Smooth muscle cell (in vitro differentiated cells): ENCODE results near the gene ATF5. TPM values are rescaled to one million over a fixed set of nuclear protein-coding genes. Genes with fewer than 3 reads are reported as not detected.

Experiments used
- DNase-seq: peaks from one replicate; lab custom pipeline; 2025; ENCODE audit not compliant: unreplicated experiment; lab: John Stamatoyannopoulos, UW
- H2AFZ ChIP-seq: fragments of 200-600 bp; sonication (generic); 2 replicates; pipeline ENCODE4 v1.6.0; 2016; ENCODE audit warnings: antibody characterized with exemption, low read depth, mild to moderate bottlenecking
- H3F3A ChIP-seq: fragments of 200-600 bp; sonication (generic); 2 replicates; pipeline ENCODE4 v1.6.0; 2017; ENCODE audit warnings: antibody characterized with exemption, low read depth
- H3K27ac ChIP-seq: fragments of 200-600 bp; sonication (generic); 2 replicates; pipeline ENCODE4 v1.5.1; 2016; ENCODE audit warnings: low read depth, mild to moderate bottlenecking
- H3K27me3 ChIP-seq: fragments of 200-600 bp; sonication (generic); 2 replicates; pipeline ENCODE4 v1.6.1; 2016; ENCODE audit warnings: low read depth, mild to moderate bottlenecking
- H3K36me3 ChIP-seq: fragments of 200-600 bp; sonication (generic); 2 replicates; pipeline ENCODE4 v1.5.1; 2016; ENCODE audit warnings: low read depth
- H3K4me1 ChIP-seq: fragments of 200-600 bp; sonication (generic); 2 replicates; pipeline ENCODE4 v1.5.1; 2016; ENCODE audit warnings: low read depth
- H3K4me2 ChIP-seq: fragments of 200-600 bp; sonication (generic); 2 replicates; pipeline ENCODE4 v1.6.0; 2016; ENCODE audit warnings: mild to moderate bottlenecking
- H3K4me3 ChIP-seq: fragments of 200-600 bp; sonication (generic); 2 replicates; pipeline ENCODE4 v1.5.1; 2016; ENCODE audit warnings: mild to moderate bottlenecking
- H3K79me2 ChIP-seq: fragments of 200-600 bp; sonication (generic); 2 replicates; pipeline ENCODE4 v1.6.0; 2016; ENCODE audit warnings: low read depth, mild to moderate bottlenecking
- H3K9ac ChIP-seq: fragments of 200-600 bp; sonication (generic); 2 replicates; pipeline ENCODE4 v1.6.0; 2016; ENCODE audit warnings: low read depth
- H3K9me3 ChIP-seq: fragments of 200-600 bp; sonication (generic); replicated peaks from 2 replicates; pipeline ENCODE4 v1.5.1; 2016; ENCODE audit warnings: low read depth
- H4K20me1 ChIP-seq: fragments of 200-600 bp; sonication (generic); 2 replicates; pipeline ENCODE4 v1.6.0; 2016; ENCODE audit warnings: low read depth
- WGBS: methylation state at CpG from one replicate; pipeline ENCODE4 v1.1.7; 2016; ENCODE audit warnings: low lambda C conversion rate; 5-methylcytosine and 5-hydroxymethylcytosine counted together
- polyA plus RNA-seq: library from polyadenylated mRNA; unstranded; fragments of >200 nt; fragmentation: Nextera tagmentation; extraction: Ambion mirVana; gene quantifications from 2 replicates; pipeline ENCODE4 v1.2.1, GENCODE V29; 2016
- total RNA-seq: library from RNA; depleted of rRNA; stranded (reverse); fragments of >200 nt; gene quantifications from 2 replicates; pipeline ENCODE4 v1.2.3, GENCODE V29; 2014
- TF ChIP-seq, protein P1 (sequence below): fragments of 200-600 bp; sonication (generic); IDR thresholded peaks from 2 replicates; pipeline ENCODE4 v1.5.1; 2017; ENCODE audit warnings: borderline replicate concordance, mild to moderate bottlenecking, antibody characterized with exemption; ENCODE audit not compliant: insufficient read depth, poor library complexity, severe bottlenecking

Gene ATF5
- total and polyA plus RNA-seq, 2 experiments from 2014 or later: 5.0 to 10.1 TPM

- DNase-seq: no peak
- 90% methylated on average over 9 of the region's 9 CpGs for WGBS
Measured at GRCh38 chr19:49951806-49952478, 22.9 kb downstream of the ATF5 start.

GRCh38 chr19:49952479-49952836 is 23.5 kb downstream of the ATF5 start:
- H3K27ac ChIP-seq: no peak overlapping the region
- TF ChIP-seq, protein P1, sequence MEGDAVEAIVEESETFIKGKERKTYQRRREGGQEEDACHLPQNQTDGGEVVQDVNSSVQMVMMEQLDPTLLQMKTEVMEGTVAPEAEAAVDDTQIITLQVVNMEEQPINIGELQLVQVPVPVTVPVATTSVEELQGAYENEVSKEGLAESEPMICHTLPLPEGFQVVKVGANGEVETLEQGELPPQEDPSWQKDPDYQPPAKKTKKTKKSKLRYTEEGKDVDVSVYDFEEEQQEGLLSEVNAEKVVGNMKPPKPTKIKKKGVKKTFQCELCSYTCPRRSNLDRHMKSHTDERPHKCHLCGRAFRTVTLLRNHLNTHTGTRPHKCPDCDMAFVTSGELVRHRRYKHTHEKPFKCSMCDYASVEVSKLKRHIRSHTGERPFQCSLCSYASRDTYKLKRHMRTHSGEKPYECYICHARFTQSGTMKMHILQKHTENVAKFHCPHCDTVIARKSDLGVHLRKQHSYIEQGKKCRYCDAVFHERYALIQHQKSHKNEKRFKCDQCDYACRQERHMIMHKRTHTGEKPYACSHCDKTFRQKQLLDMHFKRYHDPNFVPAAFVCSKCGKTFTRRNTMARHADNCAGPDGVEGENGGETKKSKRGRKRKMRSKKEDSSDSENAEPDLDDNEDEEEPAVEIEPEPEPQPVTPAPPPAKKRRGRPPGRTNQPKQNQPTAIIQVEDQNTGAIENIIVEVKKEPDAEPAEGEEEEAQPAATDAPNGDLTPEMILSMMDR: no peak
- H3K27me3 ChIP-seq: no peaks in the 10 kb centered on the region
- H3F3A ChIP-seq: no peaks in the 10 kb centered on the region
- no peaks in the 10 kb centered on the region for H3K4me1 ChIP-seq
- DNase-seq: no peak
- H3K4me2 ChIP-seq: no peak overlapping the region
- no peaks in the 10 kb centered on the region for H3K9me3 ChIP-seq
- H3K9ac ChIP-seq: no peak overlapping the region
- H3K4me3 ChIP-seq: no peak overlapping the region
- H3K36me3 ChIP-seq: no peaks in the 10 kb centered on the region
- H2AFZ ChIP-seq: no peak overlapping the region
- no peaks in the 10 kb centered on the region for H3K79me2 ChIP-seq
- no peaks in the 10 kb centered on the region for H4K20me1 ChIP-seq

More at GRCh38 chr19:49951806-49952478, 22.9 kb downstream of the ATF5 start:
- Histone ChIP-seq H3K27ac (no peak overlapping the region), H3K4me2 (no peak overlapping the region), H3K36me3 (no peaks in the 10 kb centered on the region), H3K4me1 (no peaks in the 10 kb centered on the region), H2AFZ (no peak overlapping the region), H3K27me3 (no peaks in the 10 kb centered on the region), H4K20me1 (no peaks in the 10 kb centered on the region), H3K4me3 (no peak overlapping the region), H3F3A (no peaks in the 10 kb centered on the region), H3K9me3 (no peaks in the 10 kb centered on the region), H3K79me2 (no peaks in the 10 kb centered on the region), H3K9ac (no peak overlapping the region)
- TF ChIP-seq, protein P1: no peak

DNA sequence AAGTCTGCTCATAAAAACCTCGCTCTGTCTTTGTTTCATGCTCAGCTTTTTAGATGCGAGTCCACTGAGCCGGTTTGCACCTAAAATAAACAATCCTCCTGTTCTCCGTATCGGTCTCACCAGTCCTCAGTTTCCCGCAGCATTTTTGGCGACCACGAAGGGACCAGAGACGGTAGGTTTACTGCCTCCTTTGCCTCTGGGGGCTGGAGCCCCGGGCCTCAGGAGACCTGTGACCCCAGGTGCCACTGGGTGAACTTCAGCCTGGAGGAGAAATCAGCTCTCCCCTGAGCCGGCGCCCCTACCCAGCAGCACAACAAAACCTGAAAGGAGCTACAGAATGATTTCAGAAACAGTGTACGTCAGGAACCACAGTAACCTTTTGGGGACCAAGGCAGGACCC is 23.9 kb downstream of the ATF5 start:
- 94% methylated on average over 13 of the region's 13 CpGs for WGBS
- no peaks in the 10 kb centered on the region for H3K79me2 ChIP-seq
- no peaks in the 10 kb centered on the region for H3F3A ChIP-seq
- H3K36me3 ChIP-seq: no peaks in the 10 kb centered on the region
- no peaks in the 10 kb centered on the region for H3K9me3 ChIP-seq
- no peaks in the 10 kb centered on the region for H3K4me1 ChIP-seq
- no peak overlapping the region for H2AFZ ChIP-seq
- no peak for DNase-seq
- H4K20me1 ChIP-seq: no peaks in the 10 kb centered on the region
- H3K9ac ChIP-seq: no peak overlapping the region
- H3K4me2 ChIP-seq: no peak overlapping the region
- TF ChIP-seq, protein P1: no peak
- H3K27ac ChIP-seq: no peak overlapping the region
- no peaks in the 10 kb centered on the region for H3K27me3 ChIP-seq
- no peak overlapping the region for H3K4me3 ChIP-seq

DNA sequence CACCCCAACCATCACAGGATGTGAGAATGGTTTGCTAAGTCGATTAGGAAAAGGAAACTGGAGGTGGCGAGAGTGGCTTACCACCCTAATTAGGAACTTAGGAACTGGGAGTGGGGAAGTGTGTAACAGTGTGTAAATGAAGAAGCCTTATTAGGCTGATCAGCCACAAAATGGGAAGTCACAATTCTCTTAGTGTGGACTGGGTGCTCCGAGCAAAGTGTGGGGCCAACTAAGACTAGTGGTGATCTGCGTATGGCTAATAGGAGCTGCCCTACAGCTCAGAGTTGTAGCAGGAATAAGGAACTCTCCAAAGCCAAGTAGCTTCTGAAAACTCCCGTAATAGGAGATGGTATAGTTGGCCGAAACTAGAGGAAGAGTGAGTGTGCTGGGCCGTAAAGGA is 24.4 kb downstream of the ATF5 start:
- H3K4me1 ChIP-seq: no peaks in the 10 kb centered on the region

More for the DNA sequence above, 24.4 kb downstream of the ATF5 start:
- Histone ChIP-seq H3K4me2 (no peak overlapping the region), H3K27ac (no peak overlapping the region), H3K9ac (no peak overlapping the region), H3K79me2 (no peaks in the 10 kb centered on the region), H3K9me3 (no peaks in the 10 kb centered on the region), H3K4me3 (no peak overlapping the region), H3F3A (no peaks in the 10 kb centered on the region), H2AFZ (no peak overlapping the region), H4K20me1 (no peaks in the 10 kb centered on the region), H3K27me3 (no peaks in the 10 kb centered on the region), H3K36me3 (no peaks in the 10 kb centered on the region)
- WGBS: 91% methylated on average over 7 of the region's 7 CpGs
- DNase-seq: no peak
- TF ChIP-seq, protein P1: no peak
